Measurements from ENCODE around the gene SERPINE3. TPM values are rescaled to one million over a fixed set of nuclear protein-coding genes. Genes with fewer than 3 reads are reported as not detected.

Gene SERPINE3
- total RNA-seq, 1 donor, result not detected

DNA sequence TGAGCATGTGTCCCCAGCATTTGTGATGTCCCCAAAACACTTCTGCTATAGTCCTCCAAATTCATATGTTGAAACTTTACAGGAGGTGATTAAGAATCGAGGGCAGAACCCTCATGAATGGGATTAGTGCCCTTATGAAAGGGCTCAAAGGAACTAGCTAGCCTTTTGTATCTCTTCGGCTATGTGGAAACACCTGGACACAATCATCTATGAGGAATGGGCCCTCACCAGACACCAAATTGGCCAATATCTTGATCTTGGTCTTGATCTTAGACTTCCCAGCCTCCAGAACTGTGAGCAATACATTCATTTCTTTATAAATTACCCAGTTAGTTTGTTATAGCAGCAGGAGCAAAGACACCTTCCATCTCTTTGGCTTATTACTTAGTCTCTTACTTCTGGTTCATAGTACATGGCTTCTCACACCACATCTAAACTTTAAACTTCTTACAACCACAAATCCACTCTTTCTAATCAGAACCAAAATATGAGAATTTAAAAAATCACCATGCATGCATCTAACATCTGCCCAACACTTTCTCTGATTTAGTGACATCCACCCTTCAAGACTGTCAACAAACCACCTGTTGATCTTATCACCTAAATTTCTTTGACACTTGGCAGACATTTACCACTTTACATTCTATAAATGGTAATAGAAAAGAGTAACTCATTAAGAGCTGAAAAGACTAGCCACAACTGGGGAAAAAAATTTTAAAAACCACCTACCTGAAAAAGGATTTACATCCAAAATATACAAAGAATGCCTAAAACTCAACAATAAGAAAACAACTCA, 6.7 kb upstream of the SERPINE3 start:
- H3K4me3 ChIP-seq (ENCODE audit: low read depth, low read length), result no peak overlapping the region
- TF ChIP-seq, protein P1, sequence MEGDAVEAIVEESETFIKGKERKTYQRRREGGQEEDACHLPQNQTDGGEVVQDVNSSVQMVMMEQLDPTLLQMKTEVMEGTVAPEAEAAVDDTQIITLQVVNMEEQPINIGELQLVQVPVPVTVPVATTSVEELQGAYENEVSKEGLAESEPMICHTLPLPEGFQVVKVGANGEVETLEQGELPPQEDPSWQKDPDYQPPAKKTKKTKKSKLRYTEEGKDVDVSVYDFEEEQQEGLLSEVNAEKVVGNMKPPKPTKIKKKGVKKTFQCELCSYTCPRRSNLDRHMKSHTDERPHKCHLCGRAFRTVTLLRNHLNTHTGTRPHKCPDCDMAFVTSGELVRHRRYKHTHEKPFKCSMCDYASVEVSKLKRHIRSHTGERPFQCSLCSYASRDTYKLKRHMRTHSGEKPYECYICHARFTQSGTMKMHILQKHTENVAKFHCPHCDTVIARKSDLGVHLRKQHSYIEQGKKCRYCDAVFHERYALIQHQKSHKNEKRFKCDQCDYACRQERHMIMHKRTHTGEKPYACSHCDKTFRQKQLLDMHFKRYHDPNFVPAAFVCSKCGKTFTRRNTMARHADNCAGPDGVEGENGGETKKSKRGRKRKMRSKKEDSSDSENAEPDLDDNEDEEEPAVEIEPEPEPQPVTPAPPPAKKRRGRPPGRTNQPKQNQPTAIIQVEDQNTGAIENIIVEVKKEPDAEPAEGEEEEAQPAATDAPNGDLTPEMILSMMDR (IDR thresholded peaks at IDR 0.05; ENCODE audit: insufficient read depth, low read length), result no peak
- DNase-seq (ENCODE audit: low read depth), result no peak

GRCh38 chr13:51333421-51333820, 6.1 kb upstream of the SERPINE3 start:
- TF ChIP-seq, protein P1 (IDR thresholded peaks at IDR 0.05; ENCODE audit: insufficient read depth, low read length), result no peak
- no peak for DNase-seq (ENCODE audit: low read depth)

GRCh38 chr13:51333826-51334225, 5.7 kb upstream of the SERPINE3 start:
- no peak for DNase-seq (ENCODE audit: low read depth)
- H3K4me3 ChIP-seq (ENCODE audit: low read depth, low read length), result no peak overlapping the region
- TF ChIP-seq, protein P1 (IDR thresholded peaks at IDR 0.05; ENCODE audit: insufficient read depth, low read length), result no peak

More at GRCh38 chr13:51333421-51333820, 6.1 kb upstream of the SERPINE3 start:
- H3K4me3 ChIP-seq (ENCODE audit: low read depth, low read length), result no peak overlapping the region

- no peak for DNase-seq (ENCODE audit: low read depth)
- TF ChIP-seq, protein P1 (IDR thresholded peaks at IDR 0.05; ENCODE audit: insufficient read depth, low read length), result no peak
- no peak overlapping the region for H3K4me3 ChIP-seq (ENCODE audit: low read depth, low read length)
Measured at GRCh38 chr13:51336746-51337145, 2.7 kb upstream of the SERPINE3 start.

DNA sequence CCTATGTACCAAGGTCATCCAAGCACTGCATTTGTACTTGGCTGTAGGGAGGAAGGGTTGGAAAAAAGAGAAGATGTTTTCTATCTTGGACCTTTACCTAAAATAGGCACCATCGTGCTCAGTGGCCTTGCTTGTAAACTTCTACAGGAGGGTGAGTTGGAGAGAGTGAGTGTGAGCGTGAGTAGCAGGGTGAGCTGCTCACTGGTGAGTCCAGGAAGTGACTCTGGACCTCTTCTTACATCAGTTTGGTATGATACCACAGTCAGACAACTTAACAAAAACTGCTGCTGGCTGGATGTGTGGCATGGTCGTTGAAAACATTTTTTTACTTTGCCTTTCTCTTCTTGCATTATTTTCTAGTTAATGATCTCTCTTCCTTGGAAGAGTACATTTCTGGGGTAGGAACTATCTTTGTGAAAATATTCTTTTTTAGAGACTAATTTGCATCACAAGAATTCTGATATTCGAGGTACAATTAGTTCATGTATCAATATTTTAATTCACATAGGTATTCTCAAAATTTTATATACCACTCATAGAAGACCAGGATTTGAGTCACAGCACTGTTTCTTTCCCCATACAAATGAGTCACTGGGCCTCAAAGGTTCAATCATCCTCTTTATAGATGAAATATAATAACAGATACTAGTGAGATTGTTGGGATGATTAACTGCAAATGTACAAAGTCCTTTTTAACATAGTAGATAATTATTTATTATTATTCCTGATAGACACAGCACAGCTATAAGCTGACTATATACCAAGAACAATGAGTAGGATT, 651 bp downstream of the SERPINE3 start:
- DNase-seq (ENCODE audit: low read depth), result no peak
- TF ChIP-seq, protein P1 (IDR thresholded peaks at IDR 0.05; ENCODE audit: insufficient read depth, low read length), result no peak
- no peak overlapping the region for H3K4me3 ChIP-seq (ENCODE audit: low read depth, low read length)

- TF ChIP-seq, protein P1 (IDR thresholded peaks at IDR 0.05; ENCODE audit: insufficient read depth, low read length), result no peak
- DNase-seq (ENCODE audit: low read depth), result no peak
- H3K4me3 ChIP-seq (ENCODE audit: low read depth, low read length), result no peak overlapping the region
Measured at GRCh38 chr13:51341232-51341631, 1.7 kb downstream of the SERPINE3 start.
